WTC11 (cell line): ENCODE results near the gene FGF14. TPM values are rescaled to one million over a fixed set of nuclear protein-coding genes. Genes with fewer than 3 reads are reported as not detected.

Experiments used
- ATAC-seq: fragments of 200-7000 bp; cut with Tn5 transposase; 2 replicates; pipeline ENCODE4 v1.10.0; 2021; ENCODE audit warnings: mild to moderate bottlenecking, moderate library complexity
- CTCF ChIA-PET: fragments of 300-600 bp; sonication (Branson Sonifier 250); formaldehyde crosslinking; loops from one replicate; lab custom pipeline; 2021; ENCODE audit warnings: antibody characterized with exemption; lab: Charles Lee
- POLR2A ChIA-PET: fragments of 350-600 bp; sonication (Branson Sonifier 250); formaldehyde crosslinking; loops from one replicate; lab custom pipeline; 2021; ENCODE audit warnings: antibody characterized with exemption; lab: Charles Lee
- DNase-seq: peaks from one replicate; pipeline ENCODE4 v3.0.0; 2021; ENCODE audit warnings: low spot score
- H3K27ac Mint-ChIP-seq: 2 replicates; pipeline ENCODE4 v1.8.0; 2021; ENCODE audit warnings: mixed read lengths
- H3K27me3 Mint-ChIP-seq: 2 replicates; pipeline ENCODE4 v1.8.0; 2021; ENCODE audit warnings: low read depth, mild to moderate bottlenecking, moderate library complexity, mixed read lengths
- H3K36me3 Mint-ChIP-seq: 2 replicates; pipeline ENCODE4 v1.8.0; 2021; ENCODE audit warnings: mixed read lengths
- H3K4me1 Mint-ChIP-seq: 2 replicates; pipeline ENCODE4 v1.8.0; 2022; ENCODE audit warnings: mixed read lengths
- H3K4me3 Mint-ChIP-seq: 2 replicates; pipeline ENCODE4 v1.8.0; 2021; ENCODE audit warnings: mild to moderate bottlenecking, moderate library complexity, mixed read lengths
- H3K9me3 Mint-ChIP-seq: 2 replicates; pipeline ENCODE4 v1.8.0; 2021; ENCODE audit warnings: mixed read lengths
- CREB1 ChIP-seq: sonication (generic); formaldehyde crosslinking; IDR thresholded peaks from 2 replicates; pipeline ENCODE4 v1.8.0; 2023; ENCODE audit warnings: mild to moderate bottlenecking, missing genetic modification reagents
- ESRRA ChIP-seq: sonication (generic); formaldehyde crosslinking; IDR thresholded peaks from 2 replicates; pipeline ENCODE4 v1.8.1; 2022; ENCODE audit warnings: mild to moderate bottlenecking, missing genetic modification reagents, borderline replicate concordance
- FOXP1 ChIP-seq: sonication (generic); formaldehyde crosslinking; IDR thresholded peaks from 2 replicates; pipeline ENCODE4 v1.8.0; 2022; ENCODE audit warnings: missing genetic modification reagents, mild to moderate bottlenecking, moderate library complexity, borderline replicate concordance
- HMGA2 ChIP-seq: fragments of 250-450 bp; sonication (Bioruptor Pico); IDR thresholded peaks from 2 replicates; pipeline ENCODE4 v1.4.0; 2021; ENCODE audit warnings: mild to moderate bottlenecking, moderate library complexity
- NFATC4 ChIP-seq: fragments of 250-450 bp; sonication (Bioruptor Pico); IDR thresholded peaks from 2 replicates; pipeline ENCODE4 v1.9.0; 2021; ENCODE audit warnings: mild to moderate bottlenecking
- NFYB ChIP-seq: sonication (generic); formaldehyde crosslinking; conservative IDR thresholded peaks from 2 replicates; pipeline ENCODE4 v1.8.0; 2022; ENCODE audit warnings: low read depth, missing genetic modification reagents
- NR3C1 ChIP-seq: sonication (generic); formaldehyde crosslinking; conservative IDR thresholded peaks from 2 replicates; pipeline ENCODE4 v1.8.1; 2023; ENCODE audit warnings: low read depth, mild to moderate bottlenecking, missing genetic modification reagents
- SMAD4 ChIP-seq: sonication (generic); formaldehyde crosslinking; IDR thresholded peaks from 2 replicates; pipeline ENCODE4 v1.8.0; 2022; ENCODE audit warnings: mild to moderate bottlenecking, missing genetic modification reagents
- TP53 ChIP-seq: sonication (generic); formaldehyde crosslinking; IDR thresholded peaks from 2 replicates; pipeline ENCODE4 v1.8.1; 2023; ENCODE audit warnings: mild to moderate bottlenecking, missing genetic modification reagents
- ZNF219 ChIP-seq: sonication (generic); formaldehyde crosslinking; IDR thresholded peaks from 2 replicates; pipeline ENCODE4 v1.8.0; 2023; ENCODE audit warnings: missing genetic modification reagents, mild to moderate bottlenecking, borderline replicate concordance
- ZNF263 ChIP-seq: sonication (generic); formaldehyde crosslinking; IDR thresholded peaks from 2 replicates; pipeline ENCODE4 v1.8.1; 2022; ENCODE audit warnings: low read depth, mild to moderate bottlenecking, moderate library complexity, missing genetic modification reagents
- ZNF317 ChIP-seq: sonication (generic); formaldehyde crosslinking; IDR thresholded peaks from 2 replicates; pipeline ENCODE4 v1.8.1; 2023; ENCODE audit warnings: low read depth, mild to moderate bottlenecking, moderate library complexity, missing genetic modification reagents, borderline replicate concordance
- ZNF423 ChIP-seq: fragments of 250-450 bp; sonication (Bioruptor Pico); IDR thresholded peaks from 2 replicates; pipeline ENCODE4 v2.1.2; 2022; ENCODE audit warnings: mild to moderate bottlenecking, moderate library complexity
- ZNF671 ChIP-seq: fragments of 250-450 bp; sonication (Bioruptor Pico); IDR thresholded peaks from 2 replicates; pipeline ENCODE4 v1.8.0; 2021; ENCODE audit warnings: mild to moderate bottlenecking
- total RNA-seq: library from RNA; stranded (reverse); gene quantifications from 3 replicates; pipeline ENCODE4 v1.2.3, GENCODE V29; 2021
- TF ChIP-seq, protein P1 (sequence below): sonication (generic); formaldehyde crosslinking; IDR thresholded peaks from 2 replicates; pipeline ENCODE4 v1.8.0; 2022; ENCODE audit warnings: mild to moderate bottlenecking, missing genetic modification reagents
- TF ChIP-seq, protein P2 (sequence below): sonication (generic); formaldehyde crosslinking; conservative IDR thresholded peaks from 2 replicates; pipeline ENCODE4 v1.8.1; 2022; ENCODE audit warnings: mild to moderate bottlenecking, missing genetic modification reagents
- TF ChIP-seq, protein P3 (sequence below): sonication (generic); formaldehyde crosslinking; IDR thresholded peaks from 2 replicates; pipeline ENCODE4 v1.8.0; 2023; ENCODE audit warnings: missing genetic modification reagents, mild to moderate bottlenecking, borderline replicate concordance
- TF ChIP-seq, protein P4 (sequence below): fragments of 250-450 bp; sonication (Bioruptor Pico); IDR thresholded peaks from 2 replicates; pipeline ENCODE4 v2.1.2; 2022; ENCODE audit warnings: mild to moderate bottlenecking, moderate library complexity
- TF ChIP-seq, protein P5 (sequence below): fragments of 250-450 bp; sonication (Bioruptor Pico); IDR thresholded peaks from 2 replicates; pipeline ENCODE4 v1.9.0; 2021; ENCODE audit warnings: moderate library complexity, mild to moderate bottlenecking, inconsistent platforms, borderline replicate concordance
- TF ChIP-seq, protein P6 (sequence below): sonication (generic); formaldehyde crosslinking; IDR thresholded peaks from 2 replicates; pipeline ENCODE4 v1.8.1; 2022; ENCODE audit warnings: mild to moderate bottlenecking, moderate library complexity, missing genetic modification reagents
- TF ChIP-seq, protein P7 (sequence below): sonication (generic); formaldehyde crosslinking; IDR thresholded peaks from 2 replicates; pipeline ENCODE4 v1.8.1; 2023; ENCODE audit warnings: mild to moderate bottlenecking, missing genetic modification reagents, borderline replicate concordance

The FGF14 gene
- total RNA-seq, 1 experiment from 2014 or later: 0.28 TPM

DNA sequence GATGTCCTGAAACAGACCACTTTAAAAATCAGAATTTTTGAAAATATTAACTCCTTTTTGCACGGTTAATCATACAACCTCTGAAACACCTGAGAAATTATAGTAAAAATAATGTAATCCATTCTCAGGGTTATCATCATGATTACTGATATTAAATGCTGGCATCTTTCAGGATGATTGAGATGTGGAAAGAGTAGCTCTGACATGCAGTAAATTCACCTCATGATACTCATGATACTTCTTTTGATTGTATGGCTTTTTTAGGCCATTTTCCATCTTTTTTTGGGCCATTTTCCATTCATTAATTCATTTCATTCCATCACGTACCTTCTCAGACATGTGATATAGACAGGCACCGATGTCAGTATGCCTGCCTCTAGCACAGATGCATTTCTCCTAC, 85.1 kb downstream of the FGF14 start:
- no peak for ATAC-seq
- no peak for DNase-seq

DNA sequence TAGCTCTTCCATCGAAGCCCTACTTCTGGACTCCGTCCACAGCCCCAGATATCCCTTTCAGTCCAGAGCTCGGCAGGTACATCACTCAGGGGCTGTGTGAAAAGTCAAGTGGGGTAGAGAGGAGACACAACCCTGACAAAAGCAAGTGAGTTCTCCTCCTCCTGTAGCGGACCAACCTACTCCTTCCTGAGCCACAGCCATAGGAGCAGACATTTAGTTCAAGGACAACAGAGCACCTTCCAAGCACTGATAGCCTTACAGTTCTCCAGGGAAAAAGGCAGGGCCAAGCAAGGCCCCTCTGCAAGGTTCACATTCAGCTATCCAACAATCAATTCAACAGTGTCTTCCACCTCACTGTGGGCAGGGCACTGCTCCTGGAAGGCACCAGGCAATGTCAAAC, 89.0 kb downstream of the FGF14 start:
- Mint-ChIP-seq H3K9me3 (no peaks in the 10 kb centered on the region), H3K4me1 (no peaks in the 10 kb centered on the region), H3K27me3 (no peaks in the 10 kb centered on the region), H3K27ac (no peak overlapping the region), H3K36me3 (no peaks in the 10 kb centered on the region), H3K4me3 (no peak overlapping the region)
- DNase-seq (no peak), ATAC-seq (no peak; the same call in 1 of the 2 replicates)
- POLR2A ChIA-PET: no interaction called here
- CTCF ChIA-PET: no interaction called here
- no peak for TF ChIP-seq NR3C1 (CRISPR knock-in tag)

More for the DNA sequence above, 85.1 kb downstream of the FGF14 start:
- POLR2A ChIA-PET: no interaction called here
- Mint-ChIP-seq H3K4me3 (no peak overlapping the region), H3K27ac (no peak overlapping the region)
- TF ChIP-seq NFYB (CRISPR knock-in tag) (no peak), HMGA2 (CRISPR knock-in tag) (no peak), ESRRA (no peak), ZNF317 (CRISPR knock-in tag) (no peak), NFATC4 (no peak), TP53 (CRISPR knock-in tag) (no peak)
- TF ChIP-seq, protein P1, sequence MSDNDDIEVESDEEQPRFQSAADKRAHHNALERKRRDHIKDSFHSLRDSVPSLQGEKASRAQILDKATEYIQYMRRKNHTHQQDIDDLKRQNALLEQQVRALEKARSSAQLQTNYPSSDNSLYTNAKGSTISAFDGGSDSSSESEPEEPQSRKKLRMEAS (CRISPR knock-in tag): no peak
- TF ChIP-seq, protein P2, sequence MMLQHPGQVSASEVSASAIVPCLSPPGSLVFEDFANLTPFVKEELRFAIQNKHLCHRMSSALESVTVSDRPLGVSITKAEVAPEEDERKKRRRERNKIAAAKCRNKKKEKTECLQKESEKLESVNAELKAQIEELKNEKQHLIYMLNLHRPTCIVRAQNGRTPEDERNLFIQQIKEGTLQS (CRISPR knock-in tag): no peak
- TF ChIP-seq, protein P3, sequence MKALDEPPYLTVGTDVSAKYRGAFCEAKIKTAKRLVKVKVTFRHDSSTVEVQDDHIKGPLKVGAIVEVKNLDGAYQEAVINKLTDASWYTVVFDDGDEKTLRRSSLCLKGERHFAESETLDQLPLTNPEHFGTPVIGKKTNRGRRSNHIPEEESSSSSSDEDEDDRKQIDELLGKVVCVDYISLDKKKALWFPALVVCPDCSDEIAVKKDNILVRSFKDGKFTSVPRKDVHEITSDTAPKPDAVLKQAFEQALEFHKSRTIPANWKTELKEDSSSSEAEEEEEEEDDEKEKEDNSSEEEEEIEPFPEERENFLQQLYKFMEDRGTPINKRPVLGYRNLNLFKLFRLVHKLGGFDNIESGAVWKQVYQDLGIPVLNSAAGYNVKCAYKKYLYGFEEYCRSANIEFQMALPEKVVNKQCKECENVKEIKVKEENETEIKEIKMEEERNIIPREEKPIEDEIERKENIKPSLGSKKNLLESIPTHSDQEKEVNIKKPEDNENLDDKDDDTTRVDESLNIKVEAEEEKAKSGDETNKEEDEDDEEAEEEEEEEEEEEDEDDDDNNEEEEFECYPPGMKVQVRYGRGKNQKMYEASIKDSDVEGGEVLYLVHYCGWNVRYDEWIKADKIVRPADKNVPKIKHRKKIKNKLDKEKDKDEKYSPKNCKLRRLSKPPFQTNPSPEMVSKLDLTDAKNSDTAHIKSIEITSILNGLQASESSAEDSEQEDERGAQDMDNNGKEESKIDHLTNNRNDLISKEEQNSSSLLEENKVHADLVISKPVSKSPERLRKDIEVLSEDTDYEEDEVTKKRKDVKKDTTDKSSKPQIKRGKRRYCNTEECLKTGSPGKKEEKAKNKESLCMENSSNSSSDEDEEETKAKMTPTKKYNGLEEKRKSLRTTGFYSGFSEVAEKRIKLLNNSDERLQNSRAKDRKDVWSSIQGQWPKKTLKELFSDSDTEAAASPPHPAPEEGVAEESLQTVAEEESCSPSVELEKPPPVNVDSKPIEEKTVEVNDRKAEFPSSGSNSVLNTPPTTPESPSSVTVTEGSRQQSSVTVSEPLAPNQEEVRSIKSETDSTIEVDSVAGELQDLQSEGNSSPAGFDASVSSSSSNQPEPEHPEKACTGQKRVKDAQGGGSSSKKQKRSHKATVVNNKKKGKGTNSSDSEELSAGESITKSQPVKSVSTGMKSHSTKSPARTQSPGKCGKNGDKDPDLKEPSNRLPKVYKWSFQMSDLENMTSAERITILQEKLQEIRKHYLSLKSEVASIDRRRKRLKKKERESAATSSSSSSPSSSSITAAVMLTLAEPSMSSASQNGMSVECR (CRISPR knock-in tag): no peak
- TF ChIP-seq, all 79 proteins: peak for 0
- H3K27me3 Mint-ChIP-seq: no peaks in the 10 kb centered on the region
- CTCF ChIA-PET: no interaction called here
- H3K36me3 Mint-ChIP-seq: no peaks in the 10 kb centered on the region
- H3K4me1 Mint-ChIP-seq: no peaks in the 10 kb centered on the region
- H3K9me3 Mint-ChIP-seq: no peaks in the 10 kb centered on the region

DNA sequence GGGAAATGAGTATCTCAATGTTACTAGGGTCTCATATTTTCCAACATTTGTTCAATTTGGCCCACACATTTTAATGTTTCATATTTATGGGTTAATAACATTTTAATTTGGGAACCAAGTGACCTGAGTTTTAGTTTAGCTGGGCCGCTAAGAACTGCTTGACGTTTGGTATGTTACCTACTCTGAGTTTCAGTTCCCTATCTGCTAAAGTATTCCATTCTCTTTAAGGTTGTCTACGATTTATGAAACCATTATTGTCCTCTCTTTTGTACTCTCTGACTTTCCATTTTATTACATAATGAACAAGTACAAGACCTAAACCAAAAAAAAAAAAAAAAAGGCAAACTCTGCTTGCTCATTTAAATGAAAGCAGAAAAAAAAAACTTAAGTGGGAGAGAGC, 89.9 kb downstream of the FGF14 start:
- no peaks in the 10 kb centered on the region for H3K9me3 Mint-ChIP-seq
- H3K4me3 Mint-ChIP-seq: no peak overlapping the region
- no peaks in the 10 kb centered on the region for H3K4me1 Mint-ChIP-seq
- CTCF ChIA-PET: interaction anchor here (0.6 to 1.5 kb wide), 5 partner anchors 82 to 244 kb away, joined by 3 to 6 read pairs (median 5); no protein-coding TSS in a partner anchor
- H3K27me3 Mint-ChIP-seq: no peaks in the 10 kb centered on the region
- H3K36me3 Mint-ChIP-seq: no peaks in the 10 kb centered on the region
- no peak for ATAC-seq
- TF ChIP-seq ZNF263 (CRISPR knock-in tag) (no peak), FOXP1 (CRISPR knock-in tag) (no peak), CREB1 (CRISPR knock-in tag) (no peak), ZNF219 (CRISPR knock-in tag) (no peak), SMAD4 (CRISPR knock-in tag) (no peak), ZNF423 (CRISPR knock-in tag) (no peak), ZNF671 (CRISPR knock-in tag) (no peak)
- TF ChIP-seq, protein P4, sequence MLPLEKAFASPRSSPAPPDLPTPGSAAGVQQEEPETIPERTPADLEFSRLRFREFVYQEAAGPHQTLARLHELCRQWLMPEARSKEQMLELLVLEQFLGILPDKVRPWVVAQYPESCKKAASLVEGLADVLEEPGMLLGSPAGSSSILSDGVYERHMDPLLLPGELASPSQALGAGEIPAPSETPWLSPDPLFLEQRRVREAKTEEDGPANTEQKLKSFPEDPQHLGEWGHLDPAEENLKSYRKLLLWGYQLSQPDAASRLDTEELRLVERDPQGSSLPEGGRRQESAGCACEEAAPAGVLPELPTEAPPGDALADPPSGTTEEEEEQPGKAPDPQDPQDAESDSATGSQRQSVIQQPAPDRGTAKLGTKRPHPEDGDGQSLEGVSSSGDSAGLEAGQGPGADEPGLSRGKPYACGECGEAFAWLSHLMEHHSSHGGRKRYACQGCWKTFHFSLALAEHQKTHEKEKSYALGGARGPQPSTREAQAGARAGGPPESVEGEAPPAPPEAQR (CRISPR knock-in tag): no peak
- TF ChIP-seq, protein P5, sequence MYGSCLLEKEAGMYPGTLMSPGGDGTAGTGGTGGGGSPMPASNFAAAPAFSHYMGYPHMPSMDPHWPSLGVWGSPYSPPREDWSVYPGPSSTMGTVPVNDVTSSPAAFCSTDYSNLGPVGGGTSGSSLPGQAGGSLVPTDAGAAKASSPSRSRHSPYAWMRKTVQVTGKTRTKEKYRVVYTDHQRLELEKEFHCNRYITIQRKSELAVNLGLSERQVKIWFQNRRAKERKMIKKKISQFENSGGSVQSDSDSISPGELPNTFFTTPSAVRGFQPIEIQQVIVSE (CRISPR knock-in tag): no peak
- TF ChIP-seq, protein P6, sequence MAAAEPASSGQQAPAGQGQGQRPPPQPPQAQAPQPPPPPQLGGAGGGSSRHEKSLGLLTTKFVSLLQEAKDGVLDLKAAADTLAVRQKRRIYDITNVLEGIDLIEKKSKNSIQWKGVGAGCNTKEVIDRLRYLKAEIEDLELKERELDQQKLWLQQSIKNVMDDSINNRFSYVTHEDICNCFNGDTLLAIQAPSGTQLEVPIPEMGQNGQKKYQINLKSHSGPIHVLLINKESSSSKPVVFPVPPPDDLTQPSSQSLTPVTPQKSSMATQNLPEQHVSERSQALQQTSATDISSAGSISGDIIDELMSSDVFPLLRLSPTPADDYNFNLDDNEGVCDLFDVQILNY (CRISPR knock-in tag): no peak
- TF ChIP-seq, protein P7, sequence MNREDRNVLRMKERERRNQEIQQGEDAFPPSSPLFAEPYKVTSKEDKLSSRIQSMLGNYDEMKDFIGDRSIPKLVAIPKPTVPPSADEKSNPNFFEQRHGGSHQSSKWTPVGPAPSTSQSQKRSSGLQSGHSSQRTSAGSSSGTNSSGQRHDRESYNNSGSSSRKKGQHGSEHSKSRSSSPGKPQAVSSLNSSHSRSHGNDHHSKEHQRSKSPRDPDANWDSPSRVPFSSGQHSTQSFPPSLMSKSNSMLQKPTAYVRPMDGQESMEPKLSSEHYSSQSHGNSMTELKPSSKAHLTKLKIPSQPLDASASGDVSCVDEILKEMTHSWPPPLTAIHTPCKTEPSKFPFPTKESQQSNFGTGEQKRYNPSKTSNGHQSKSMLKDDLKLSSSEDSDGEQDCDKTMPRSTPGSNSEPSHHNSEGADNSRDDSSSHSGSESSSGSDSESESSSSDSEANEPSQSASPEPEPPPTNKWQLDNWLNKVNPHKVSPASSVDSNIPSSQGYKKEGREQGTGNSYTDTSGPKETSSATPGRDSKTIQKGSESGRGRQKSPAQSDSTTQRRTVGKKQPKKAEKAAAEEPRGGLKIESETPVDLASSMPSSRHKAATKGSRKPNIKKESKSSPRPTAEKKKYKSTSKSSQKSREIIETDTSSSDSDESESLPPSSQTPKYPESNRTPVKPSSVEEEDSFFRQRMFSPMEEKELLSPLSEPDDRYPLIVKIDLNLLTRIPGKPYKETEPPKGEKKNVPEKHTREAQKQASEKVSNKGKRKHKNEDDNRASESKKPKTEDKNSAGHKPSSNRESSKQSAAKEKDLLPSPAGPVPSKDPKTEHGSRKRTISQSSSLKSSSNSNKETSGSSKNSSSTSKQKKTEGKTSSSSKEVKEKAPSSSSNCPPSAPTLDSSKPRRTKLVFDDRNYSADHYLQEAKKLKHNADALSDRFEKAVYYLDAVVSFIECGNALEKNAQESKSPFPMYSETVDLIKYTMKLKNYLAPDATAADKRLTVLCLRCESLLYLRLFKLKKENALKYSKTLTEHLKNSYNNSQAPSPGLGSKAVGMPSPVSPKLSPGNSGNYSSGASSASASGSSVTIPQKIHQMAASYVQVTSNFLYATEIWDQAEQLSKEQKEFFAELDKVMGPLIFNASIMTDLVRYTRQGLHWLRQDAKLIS (CRISPR knock-in tag): no peak
- TF ChIP-seq, all 79 proteins: peak for 0
- H3K27ac Mint-ChIP-seq: no peak overlapping the region
- DNase-seq: no peak
- POLR2A ChIA-PET: no interaction called here
